ENCODE data around the gene IER3IP1. TPM values are rescaled to one million over a fixed set of nuclear protein-coding genes. Genes with fewer than 3 reads are reported as not detected.

The IER3IP1 gene

GRCh38 chr18:47108373-47108772 is 67.8 kb downstream of the IER3IP1 start:
- no peak overlapping the region for H3K4ac ChIP-seq (ENCODE audit: low read depth, low read length)
- H3K27me3 ChIP-seq (ENCODE audit: insufficient read depth, low read length, poor library complexity) = no peaks in the 10 kb centered on the region
- no peak overlapping the region for H4K5ac ChIP-seq (ENCODE audit: low read length)
- no peak overlapping the region for H3K56ac ChIP-seq (ENCODE audit: low read length)
- no peak overlapping the region for H3K4me3 ChIP-seq (ENCODE audit: low read length)
- no peak overlapping the region for H3K9ac ChIP-seq (ENCODE audit: low read length)
- no peak overlapping the region for H2AK5ac ChIP-seq (ENCODE audit: low read length)
- H3K79me2 ChIP-seq (ENCODE audit: control insufficient read depth, insufficient read depth, low read length) = no peaks in the 10 kb centered on the region
- no peak overlapping the region for H3K27ac ChIP-seq (ENCODE audit: low read depth, low read length)
- H3K36me3 ChIP-seq (ENCODE audit: control insufficient read depth, insufficient read depth, low read length) = peaks cover 1% of the 10 kb centered on the region
- H3K23ac ChIP-seq (ENCODE audit: low read length) = no peak overlapping the region
- WGBS (ENCODE audit: extremely low coverage, insufficient coverage, low lambda C conversion rate) = no CpG with 5 or more reads among the region's 3 CpGs
- DNase-seq = no peak
- H3K18ac ChIP-seq (ENCODE audit: low read length) = no peak overlapping the region
- no peak overlapping the region for H2BK15ac ChIP-seq (replicated peaks; ENCODE audit: low read depth)
- H2BK5ac ChIP-seq (ENCODE audit: low read length) = no peak overlapping the region
- H3K4me2 ChIP-seq (ENCODE audit: low read length) = no peak overlapping the region
- H2BK120ac ChIP-seq (ENCODE audit: low read depth, low read length) = no peak overlapping the region
- H4K8ac ChIP-seq (ENCODE audit: low read depth, low read length) = no peak overlapping the region
- H3K79me1 ChIP-seq (ENCODE audit: low read length) = no peaks in the 10 kb centered on the region
- H3K4me1 ChIP-seq (ENCODE audit: control insufficient read depth, low read depth, low read length) = no peaks in the 10 kb centered on the region

Small RNAs within 50 kb of the gene (small RNA-seq; reads per million reads assigned to genes)
- not detected for gene AC012254.4 (ENCODE audit: insufficient read depth)

All from mesendoderm (in vitro differentiated cells).